ENCODE results near the gene ACOT9.

Gene ACOT9

GRCh38 chrX:23673108-23673507 is 70.0 kb downstream of the ACOT9 start:
- Histone ChIP-seq H3K27me3 (ENCODE audit: low read length) (no peaks in the 10 kb centered on the region), H3K36me3 (ENCODE audit: low read length) (no peaks in the 10 kb centered on the region; the same call in 1 of the 2 replicates), H3K9me3 (ENCODE audit: insufficient read depth, low read length) (no peaks in the 10 kb centered on the region), H2AFZ (ENCODE audit: low read depth, low read length, severe bottlenecking) (no peak overlapping the region), H3K79me2 (ENCODE audit: insufficient read depth, low read length) (peaks cover 24% of the 10 kb centered on the region), H3K4me3 (ENCODE audit: insufficient read depth, low read length, poor library complexity, severe bottlenecking) (no peak overlapping the region), H3K27ac (ENCODE audit: low read depth, low read length) (no peak overlapping the region), H4K20me1 (ENCODE audit: low read depth, low read length) (no peaks in the 10 kb centered on the region), H3K9me2 (replicated peaks; ENCODE audit: insufficient read depth, low read length) (no peaks in the 10 kb centered on the region), H3K9ac (ENCODE audit: low read length) (no peak overlapping the region), H3F3A (ENCODE audit: insufficient read depth) (no peaks in the 10 kb centered on the region), H3K4me2 (ENCODE audit: low read depth, low read length, poor library complexity, severe bottlenecking) (no peak overlapping the region)
- no peak for TF ChIP-seq CTCF (IDR thresholded peaks at IDR 0.05; ENCODE audit: insufficient read depth, low read length, poor library complexity, severe bottlenecking)
- TF ChIP-seq EZH2phosphoT487 (conservative IDR thresholded peaks at IDR 0.05; ENCODE audit: low read length), result no peak

GRCh38 chrX:23670528-23670927 is 72.5 kb downstream of the ACOT9 start:
- H3K79me2 ChIP-seq (ENCODE audit: insufficient read depth, low read length), result peaks cover 30% of the 10 kb centered on the region
- no peak overlapping the region for H3K4me2 ChIP-seq (ENCODE audit: low read depth, low read length, poor library complexity, severe bottlenecking)

GRCh38 chrX:23668335-23668734 is 74.7 kb downstream of the ACOT9 start:
- no peaks in the 10 kb centered on the region for H3K9me2 ChIP-seq (replicated peaks; ENCODE audit: insufficient read depth, low read length)
- no peaks in the 10 kb centered on the region; the same call in 1 of the 2 replicates for H3K36me3 ChIP-seq (ENCODE audit: low read length)
- H3K4me2 ChIP-seq (ENCODE audit: low read depth, low read length, poor library complexity, severe bottlenecking), result peak overlapping the region; percentile 99
- peak overlapping the region; percentile 87 for H3K9ac ChIP-seq (ENCODE audit: low read length)
- H3K79me2 ChIP-seq (ENCODE audit: insufficient read depth, low read length), result peaks cover 30% of the 10 kb centered on the region
- peak overlapping the region; percentile 74 for H3K4me3 ChIP-seq (ENCODE audit: insufficient read depth, low read length, poor library complexity, severe bottlenecking)
- peak overlapping the region; percentile 78 for H2AFZ ChIP-seq (ENCODE audit: low read depth, low read length, severe bottlenecking)
- no peaks in the 10 kb centered on the region for H4K20me1 ChIP-seq (ENCODE audit: low read depth, low read length)
- no peaks in the 10 kb centered on the region for H3F3A ChIP-seq (ENCODE audit: insufficient read depth)
- H3K9me3 ChIP-seq (ENCODE audit: insufficient read depth, low read length), result no peaks in the 10 kb centered on the region
- H3K27me3 ChIP-seq (ENCODE audit: low read length), result no peaks in the 10 kb centered on the region
- peak overlapping the region; percentile 72 for H3K27ac ChIP-seq (ENCODE audit: low read depth, low read length)
- TF ChIP-seq CTCF (IDR thresholded peaks at IDR 0.05; ENCODE audit: insufficient read depth, low read length, poor library complexity, severe bottlenecking) (no peak), EZH2phosphoT487 (conservative IDR thresholded peaks at IDR 0.05; ENCODE audit: low read length) (no peak)

More at GRCh38 chrX:23670528-23670927, 72.5 kb downstream of the ACOT9 start:
- no peaks in the 10 kb centered on the region; the same call in 1 of the 2 replicates for H3K36me3 ChIP-seq (ENCODE audit: low read length)
- H3K9me2 ChIP-seq (replicated peaks; ENCODE audit: insufficient read depth, low read length), result no peaks in the 10 kb centered on the region
- no peak for TF ChIP-seq CTCF (IDR thresholded peaks at IDR 0.05; ENCODE audit: insufficient read depth, low read length, poor library complexity, severe bottlenecking)
- H4K20me1 ChIP-seq (ENCODE audit: low read depth, low read length), result no peaks in the 10 kb centered on the region
- H3K9ac ChIP-seq (ENCODE audit: low read length), result no peak overlapping the region
- no peaks in the 10 kb centered on the region for H3K27me3 ChIP-seq (ENCODE audit: low read length)
- no peak overlapping the region for H2AFZ ChIP-seq (ENCODE audit: low read depth, low read length, severe bottlenecking)
- H3K27ac ChIP-seq (ENCODE audit: low read depth, low read length), result no peak overlapping the region
- no peak overlapping the region for H3K4me3 ChIP-seq (ENCODE audit: insufficient read depth, low read length, poor library complexity, severe bottlenecking)
- H3F3A ChIP-seq (ENCODE audit: insufficient read depth), result no peaks in the 10 kb centered on the region
- no peaks in the 10 kb centered on the region for H3K9me3 ChIP-seq (ENCODE audit: insufficient read depth, low read length)
